Erythroblast (primary cell): ENCODE results near the gene CACNA1I.

Experiments used
- GATA1 ChIP-seq: IDR thresholded peaks from 2 replicates; pipeline ENCODE4 v1.6.1; 2011; ENCODE audit warnings: low read depth, mild to moderate bottlenecking, control low read depth, low read length, moderate library complexity
- POLR2A ChIP-seq: IDR thresholded peaks from 2 replicates; pipeline ENCODE4 v1.6.1; 2011; ENCODE audit warnings: mild to moderate bottlenecking, low read length

- no peak for TF ChIP-seq POLR2A
- TF ChIP-seq GATA1, result no peak
Measured at GRCh38 chr22:39553429-39553828, 17.1 kb upstream of the CACNA1I start.
